Stimulated activated effector memory CD8-positive, alpha-beta T cell treated with anti-CD3 and anti-CD28 coated beads, Interleukin-12 subunit alpha, Interleukin-12 subunit beta, amount 100 ng/mL, for 72 hours (primary cell): Measurements from ENCODE around the gene HAGHL.
"Not testable (repeated sequence)": the region's sequence is repeated elsewhere in the genome, so short reads cannot be mapped to it uniquely, and the experiment has no call there.

ENCODE experiments used
- ATAC-seq: fragments of 150-1000 bp; cut with Tn5 transposase; 2 replicates; pipeline ENCODE4 v1.10.0; 2021
- DNase-seq, 2 donors: peaks; one replicate each; pipeline ENCODE4 v3.0.0; 2021 to 2022; ENCODE audit warnings: low spot score in 2 of 2
- H3K27ac Mint-ChIP-seq: one replicate; pipeline ENCODE4 v1.8.0; 2022; ENCODE audit warnings: mild to moderate bottlenecking, mixed read lengths
- H3K36me3 Mint-ChIP-seq: one replicate; pipeline ENCODE4 v1.8.0; 2022; ENCODE audit warnings: mild to moderate bottlenecking, mixed read lengths
- H3K4me1 Mint-ChIP-seq: one replicate; pipeline ENCODE4 v1.8.0; 2022; ENCODE audit warnings: mixed read lengths
- H3K4me3 Mint-ChIP-seq: one replicate; pipeline ENCODE4 v1.8.0; 2022; ENCODE audit warnings: mild to moderate bottlenecking, mixed read lengths
- H3K9me3 Mint-ChIP-seq: one replicate; pipeline ENCODE4 v1.8.0; 2022; ENCODE audit warnings: mixed read lengths

The HAGHL gene

GRCh38 chr16:684071-684794 is 42.7 kb upstream of the HAGHL start, which contains the start of gene JMJD8:
TSS of gene JMJD8 (minus strand) at chr16:684334. CDS start at chr16:684319, 15 bp downstream.
- DNase-seq = peak; percentile 91 to 97
- Mint-ChIP-seq H3K9me3 (no peaks in the 10 kb centered on the region), H3K36me3 (peaks cover 48% of the 10 kb centered on the region), H3K27ac (peak within 1 kb of the TSS; percentile 89), H3K4me1 (peaks cover 52% of the 10 kb centered on the region), H3K4me3 (peak within 1 kb of the TSS; percentile 73)
- peak; percentile 85 for ATAC-seq

DNA sequence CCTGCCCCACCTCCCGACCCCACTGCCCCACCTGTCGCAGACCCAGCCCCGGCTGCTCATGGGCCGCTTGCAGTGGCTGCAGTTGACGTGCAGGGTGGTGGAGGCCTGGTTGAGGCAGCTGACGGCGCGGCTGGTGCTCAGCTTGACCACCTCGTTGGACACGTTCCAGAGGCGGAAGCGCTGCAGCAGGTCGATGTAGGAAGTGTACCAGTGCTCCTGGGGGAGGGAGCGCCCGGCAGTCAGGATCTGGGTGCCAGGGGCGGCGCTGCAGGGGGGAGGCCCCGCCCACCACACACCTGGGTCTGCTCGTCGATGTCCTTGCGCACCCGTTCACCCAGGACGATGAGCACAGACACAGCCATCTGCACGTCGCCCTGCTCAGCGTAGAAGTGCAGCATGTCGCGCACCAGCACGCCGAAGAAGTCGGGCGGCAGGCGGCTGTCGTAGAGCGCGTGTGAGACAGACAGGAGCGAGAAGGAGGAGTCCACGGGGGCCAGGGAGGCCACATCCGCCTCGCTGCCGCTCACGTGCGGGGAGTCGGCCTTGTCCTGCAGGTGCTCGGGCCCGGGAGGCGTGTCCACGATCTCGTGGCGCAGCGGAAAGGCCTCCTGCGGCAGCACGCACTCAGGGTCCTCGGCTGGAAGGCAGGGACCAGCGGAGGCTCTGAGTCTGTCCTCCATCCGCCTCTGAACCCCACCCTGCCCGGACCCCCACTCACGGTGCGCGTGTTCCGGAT is 41.8 kb upstream of the HAGHL start:
- no peaks in the 10 kb centered on the region for H3K9me3 Mint-ChIP-seq
- H3K36me3 Mint-ChIP-seq = peaks cover 48% of the 10 kb centered on the region
- DNase-seq = no peak
- peak overlapping the region; percentile 73 for H3K4me3 Mint-ChIP-seq
- H3K27ac Mint-ChIP-seq = peak overlapping the region; percentile 89
- no peak for ATAC-seq
- H3K4me1 Mint-ChIP-seq = peaks cover 51% of the 10 kb centered on the region

- peak overlapping the region; percentile 23 for H3K4me3 Mint-ChIP-seq
- no peak for ATAC-seq
- no peaks in the 10 kb centered on the region for H3K9me3 Mint-ChIP-seq
- DNase-seq = no peak
- H3K4me1 Mint-ChIP-seq = peaks cover 52% of the 10 kb centered on the region
- H3K27ac Mint-ChIP-seq = peak overlapping the region; percentile 45
- H3K36me3 Mint-ChIP-seq = peaks cover 49% of the 10 kb centered on the region
Measured at GRCh38 chr16:685967-686366, 40.9 kb upstream of the HAGHL start.

GRCh38 chr16:686459-687260 is 40.2 kb upstream of the HAGHL start:
- DNase-seq (no peak), ATAC-seq (no peak)
- no peak overlapping the region for H3K27ac Mint-ChIP-seq
- H3K4me3 Mint-ChIP-seq = no peak overlapping the region
- peaks cover 50% of the 10 kb centered on the region for H3K4me1 Mint-ChIP-seq
- no peaks in the 10 kb centered on the region for H3K9me3 Mint-ChIP-seq
- peaks cover 45% of the 10 kb centered on the region for H3K36me3 Mint-ChIP-seq

DNA sequence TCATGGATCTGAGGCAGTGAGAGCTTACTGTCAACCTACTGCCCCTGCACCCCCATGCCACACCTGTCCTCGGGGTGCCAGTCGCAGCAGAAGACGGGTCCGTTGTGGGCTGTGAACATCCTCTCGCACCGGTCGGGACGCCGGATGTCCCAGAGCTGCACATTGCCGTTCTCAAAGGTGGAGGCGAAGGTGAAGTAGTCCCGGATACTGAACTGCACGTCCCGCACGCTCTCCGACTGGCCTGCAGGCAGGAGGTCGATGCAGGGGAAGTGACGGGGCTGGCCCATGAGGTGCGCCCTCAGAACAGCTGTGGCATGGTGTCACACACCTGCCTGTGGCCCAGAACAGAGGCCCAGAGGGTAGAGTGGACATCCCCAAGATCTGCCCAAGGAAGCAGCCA is 39.4 kb upstream of the HAGHL start:
- no peak overlapping the region for H3K4me3 Mint-ChIP-seq
- no peak for DNase-seq
- peaks cover 41% of the 10 kb centered on the region for H3K4me1 Mint-ChIP-seq
- no peak overlapping the region for H3K27ac Mint-ChIP-seq
- peaks cover 38% of the 10 kb centered on the region for H3K36me3 Mint-ChIP-seq
- no peak for ATAC-seq
- no peaks in the 10 kb centered on the region for H3K9me3 Mint-ChIP-seq

DNA sequence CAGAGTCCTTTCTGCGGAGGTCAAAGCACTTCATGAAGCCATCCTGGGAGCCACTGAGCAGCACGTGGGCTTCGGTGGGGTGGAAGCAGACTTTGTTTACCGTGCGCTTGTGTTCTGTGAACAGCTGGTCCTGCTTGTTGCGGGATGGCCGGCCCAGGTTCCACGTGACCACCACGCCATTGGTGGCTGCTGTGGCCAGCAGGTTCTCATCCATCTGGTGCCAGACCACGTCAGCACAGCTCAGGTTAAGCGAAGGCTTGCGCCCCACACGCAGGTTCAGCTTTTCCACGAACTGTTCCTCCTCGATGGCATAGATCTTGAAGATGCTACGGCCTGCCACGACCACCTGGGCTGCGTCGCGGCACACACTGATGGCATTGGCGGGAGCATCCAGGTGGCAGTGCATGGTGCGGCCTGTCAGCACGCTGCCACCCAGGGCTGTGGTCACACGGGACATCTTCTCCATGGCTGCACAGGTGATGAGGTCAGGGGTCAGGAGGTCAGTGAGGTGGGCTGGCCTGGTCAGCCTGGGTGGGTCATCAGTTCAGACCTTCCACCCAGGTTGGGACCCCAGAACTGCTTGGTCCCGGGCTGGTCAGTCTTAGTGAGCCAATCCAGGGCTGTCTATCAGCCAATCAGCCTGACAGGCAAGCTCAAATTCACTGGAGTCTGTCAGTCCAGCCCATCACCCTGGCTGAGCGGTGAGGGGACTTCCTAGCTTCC is 37.6 kb upstream of the HAGHL start:
- Mint-ChIP-seq H3K36me3 (peaks cover 23% of the 10 kb centered on the region), H3K4me1 (peaks cover 31% of the 10 kb centered on the region), H3K4me3 (peak overlapping the region; percentile 86), H3K27ac (peak overlapping the region; percentile 94), H3K9me3 (no peaks in the 10 kb centered on the region)
- no peak for DNase-seq
- ATAC-seq = no peak

- H3K4me1 Mint-ChIP-seq = peaks cover 25% of the 10 kb centered on the region
- H3K9me3 Mint-ChIP-seq, ATAC-seq: not testable (repeated sequence)
Measured at GRCh38 chr16:691242-691641, 35.7 kb upstream of the HAGHL start.

DNA sequence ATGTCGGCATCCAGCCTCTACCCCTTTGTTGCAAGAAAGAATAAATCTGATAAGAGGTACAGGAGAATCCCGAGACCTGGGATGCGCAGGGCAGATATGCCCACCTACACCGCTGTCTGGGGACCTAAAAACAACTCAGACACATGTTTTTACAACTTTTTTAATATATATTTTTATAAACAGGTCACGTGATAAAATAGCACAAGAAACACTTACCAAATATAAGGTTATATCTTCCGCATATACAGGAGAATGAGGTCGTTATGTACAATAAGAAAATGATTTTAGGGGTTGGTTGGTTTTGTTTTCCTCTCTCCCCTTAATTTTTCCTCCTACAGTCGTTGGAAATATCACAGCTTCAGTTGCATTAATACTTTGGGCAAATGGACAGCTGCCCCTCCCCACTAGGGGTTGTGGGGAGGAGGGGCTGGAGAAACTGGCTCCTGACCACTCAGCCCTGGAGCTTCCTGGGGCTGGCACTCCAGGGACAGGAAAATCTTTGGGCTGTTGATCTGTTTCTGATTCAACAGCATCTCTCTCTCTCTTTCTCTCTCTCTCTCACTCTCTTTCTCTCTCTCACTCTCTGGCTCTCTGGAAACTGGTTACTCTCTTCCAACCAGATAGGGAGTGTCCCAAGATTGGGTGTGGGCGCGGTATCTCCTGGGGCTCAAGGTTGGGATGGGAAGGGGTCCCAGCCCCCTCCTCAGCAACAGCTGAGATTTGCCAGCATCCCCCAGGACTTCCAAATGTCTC is 34.4 kb upstream of the HAGHL start:
- peaks cover 25% of the 10 kb centered on the region for H3K4me1 Mint-ChIP-seq
- H3K4me3 Mint-ChIP-seq = peak overlapping the region; percentile 79
- no peaks in the 10 kb centered on the region for H3K9me3 Mint-ChIP-seq
- ATAC-seq = no peak
- no peak for DNase-seq
- peaks cover 7% of the 10 kb centered on the region for H3K36me3 Mint-ChIP-seq
- no peak overlapping the region for H3K27ac Mint-ChIP-seq

More at GRCh38 chr16:691242-691641, 35.7 kb upstream of the HAGHL start:
- Mint-ChIP-seq H3K4me3 (peak overlapping the region; percentile 86), H3K27ac (peak overlapping the region; percentile 94)
- not testable (repeated sequence) for H3K36me3 Mint-ChIP-seq, DNase-seq

- H3K9me3 Mint-ChIP-seq = no peaks in the 10 kb centered on the region
- H3K36me3 Mint-ChIP-seq = peaks cover 7% of the 10 kb centered on the region
- DNase-seq (no peak), ATAC-seq (no peak)
- H3K4me3 Mint-ChIP-seq = peak overlapping the region; percentile 79
- H3K27ac Mint-ChIP-seq = no peak overlapping the region
- H3K4me1 Mint-ChIP-seq = peaks cover 25% of the 10 kb centered on the region
Measured at GRCh38 chr16:693364-693763, 33.5 kb upstream of the HAGHL start.

- peaks cover 7% of the 10 kb centered on the region for H3K36me3 Mint-ChIP-seq
- no peaks in the 10 kb centered on the region for H3K9me3 Mint-ChIP-seq
- no peak overlapping the region for H3K27ac Mint-ChIP-seq
- ATAC-seq = no peak
- DNase-seq = no peak
- H3K4me3 Mint-ChIP-seq = peak overlapping the region; percentile 79
- peaks cover 22% of the 10 kb centered on the region for H3K4me1 Mint-ChIP-seq
Measured at GRCh38 chr16:693766-694165, 33.1 kb upstream of the HAGHL start.

GRCh38 chr16:694187-694862 is 32.6 kb upstream of the HAGHL start:
- H3K36me3 Mint-ChIP-seq = peaks cover 7% of the 10 kb centered on the region
- ATAC-seq = no peak
- DNase-seq = no peak
- no peak overlapping the region for H3K27ac Mint-ChIP-seq
- H3K9me3 Mint-ChIP-seq = no peaks in the 10 kb centered on the region
- peak overlapping the region; percentile 79 for H3K4me3 Mint-ChIP-seq
- peaks cover 22% of the 10 kb centered on the region for H3K4me1 Mint-ChIP-seq

DNA sequence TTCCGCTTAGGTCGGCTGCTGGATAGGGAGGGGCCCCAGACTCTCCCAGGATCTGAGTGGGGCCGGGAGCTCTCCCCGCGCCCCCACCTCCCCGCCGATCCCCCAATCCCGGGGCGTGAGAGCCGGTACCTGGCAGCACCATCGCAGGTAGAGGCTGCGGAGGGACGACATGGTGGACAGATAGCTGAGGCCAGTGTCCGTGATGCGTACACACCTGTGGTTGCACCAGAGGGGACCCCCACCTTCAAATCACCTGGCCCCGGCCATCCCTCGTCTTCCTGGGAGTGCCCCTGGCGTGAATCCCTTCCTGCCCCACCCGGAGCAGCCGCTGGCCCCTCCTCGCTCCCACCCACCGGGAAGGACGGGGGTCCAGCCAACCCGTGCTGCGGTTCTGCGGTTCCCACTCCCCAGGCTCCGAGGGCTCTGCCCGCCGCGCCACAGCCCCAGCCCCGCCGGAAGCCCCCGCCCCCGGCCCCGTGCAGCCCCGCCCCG is 32.0 kb upstream of the HAGHL start:
- peak overlapping the region; percentile 79 for H3K4me3 Mint-ChIP-seq
- ATAC-seq (no peak), DNase-seq (no peak)
- peak overlapping the region; percentile 80 for H3K27ac Mint-ChIP-seq
- peaks cover 22% of the 10 kb centered on the region for H3K4me1 Mint-ChIP-seq
- peaks cover 7% of the 10 kb centered on the region for H3K36me3 Mint-ChIP-seq
- H3K9me3 Mint-ChIP-seq = no peaks in the 10 kb centered on the region

GRCh38 chr16:695355-696089 is 31.4 kb upstream of the HAGHL start:
- H3K27ac Mint-ChIP-seq = peak overlapping the region; percentile 80
- ATAC-seq = peak; percentile 85
- H3K4me3 Mint-ChIP-seq = peak overlapping the region; percentile 79
- peaks cover 22% of the 10 kb centered on the region for H3K4me1 Mint-ChIP-seq
- peaks cover 7% of the 10 kb centered on the region for H3K36me3 Mint-ChIP-seq
- no peaks in the 10 kb centered on the region for H3K9me3 Mint-ChIP-seq
- peak; percentile 59 to 81 for DNase-seq
